ENCODE measurements around the gene LY86. TPM values are rescaled to one million over a fixed set of nuclear protein-coding genes. Genes with fewer than 3 reads are reported as not detected.
"Not testable (repeated sequence)": the region's sequence is repeated elsewhere in the genome, so short reads cannot be mapped to it uniquely, and the experiment has no call there.

LY86 gene
- total RNA-seq, 1 donor from 2014 or later, result 0.89 TPM

GRCh38 chr6:6660339-6661045, 72.0 kb downstream of the LY86 start:
- no peak for DNase-seq
- intact Hi-C loops (cut with DNase I), result no loop called here
- no peak for ATAC-seq (ENCODE audit: poor library complexity)

DNA sequence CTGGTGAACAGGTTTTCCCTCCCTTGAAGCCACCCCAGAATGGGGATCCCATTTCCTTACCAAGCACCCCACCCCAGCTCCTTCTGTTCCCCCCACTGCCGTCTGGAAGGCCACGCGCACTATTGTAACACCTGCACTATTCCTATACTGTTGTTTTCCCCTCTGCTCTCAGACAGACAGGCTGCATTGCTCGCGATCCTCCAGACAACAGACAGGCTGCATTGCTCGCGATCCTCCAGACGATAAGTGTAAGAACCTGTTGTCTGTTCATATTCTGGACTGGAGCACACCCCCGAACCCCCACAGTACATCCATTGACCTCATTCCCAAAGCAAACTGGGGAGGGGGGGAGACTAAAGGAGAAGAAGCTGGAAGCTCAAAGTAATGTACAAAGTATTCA, 72.7 kb downstream of the LY86 start:
- intact Hi-C loops (cut with DNase I), result no loop called here
- ATAC-seq (ENCODE audit: poor library complexity) (no peak), DNase-seq (no peak)

DNA sequence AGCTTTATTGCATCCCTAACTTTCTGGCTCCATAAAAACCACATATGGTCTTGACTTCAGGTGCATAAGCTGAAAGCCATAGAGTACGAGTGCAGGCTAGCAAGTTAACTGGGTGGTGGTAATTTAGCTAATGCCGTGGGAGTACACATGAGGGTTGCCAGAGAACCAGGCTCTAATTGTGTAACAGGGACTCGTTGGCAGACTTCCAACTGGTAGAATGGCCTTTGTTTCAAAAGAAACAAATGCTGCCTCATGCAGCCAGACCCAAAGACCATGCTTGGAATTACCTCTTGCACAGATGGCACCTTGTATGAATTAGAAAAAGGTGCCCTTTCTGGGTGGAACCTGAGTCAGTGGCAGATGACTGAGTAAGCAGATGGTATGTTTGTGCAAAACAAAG, 73.2 kb downstream of the LY86 start:
- ATAC-seq (ENCODE audit: poor library complexity), result peak; percentile 68
- DNase-seq, result no peak
- intact Hi-C loops (cut with DNase I), result no loop called here

DNA sequence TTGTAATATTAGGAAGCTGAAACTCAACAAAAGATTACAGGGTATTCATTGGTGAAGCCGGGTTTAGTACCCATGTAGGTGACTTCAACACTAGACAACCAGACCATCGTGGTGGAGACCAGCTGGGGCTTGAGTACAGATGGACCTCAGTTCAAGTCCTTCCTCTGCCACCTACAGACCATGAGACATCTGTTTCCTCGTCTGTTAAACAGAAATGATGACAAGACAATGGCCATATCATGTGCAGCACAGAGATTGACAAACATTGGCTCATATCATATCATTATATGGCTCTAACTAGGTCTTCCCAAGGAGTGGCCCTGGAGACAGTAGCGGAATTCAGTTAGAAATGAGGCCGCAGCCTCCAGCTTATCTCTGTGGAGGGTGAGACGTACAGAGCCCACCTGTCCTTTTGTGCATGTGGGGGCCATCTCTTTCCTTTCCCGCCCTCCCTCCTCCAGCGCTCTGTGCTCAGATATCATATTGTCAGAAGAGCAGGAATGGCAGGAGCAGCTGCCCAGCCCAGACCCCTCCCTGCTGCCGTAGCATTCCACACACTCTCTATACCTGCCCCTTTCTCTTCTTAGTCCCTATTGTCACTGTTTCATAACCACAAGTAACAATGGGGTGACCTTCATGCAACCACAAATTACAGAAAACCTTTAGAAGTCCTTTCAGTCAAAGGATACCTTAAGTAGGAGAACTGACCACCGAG, 75.1 kb downstream of the LY86 start:
- intact Hi-C loops (cut with DNase I), result no loop called here
- ATAC-seq (ENCODE audit: poor library complexity) (no peak), DNase-seq (no peak)

DNA sequence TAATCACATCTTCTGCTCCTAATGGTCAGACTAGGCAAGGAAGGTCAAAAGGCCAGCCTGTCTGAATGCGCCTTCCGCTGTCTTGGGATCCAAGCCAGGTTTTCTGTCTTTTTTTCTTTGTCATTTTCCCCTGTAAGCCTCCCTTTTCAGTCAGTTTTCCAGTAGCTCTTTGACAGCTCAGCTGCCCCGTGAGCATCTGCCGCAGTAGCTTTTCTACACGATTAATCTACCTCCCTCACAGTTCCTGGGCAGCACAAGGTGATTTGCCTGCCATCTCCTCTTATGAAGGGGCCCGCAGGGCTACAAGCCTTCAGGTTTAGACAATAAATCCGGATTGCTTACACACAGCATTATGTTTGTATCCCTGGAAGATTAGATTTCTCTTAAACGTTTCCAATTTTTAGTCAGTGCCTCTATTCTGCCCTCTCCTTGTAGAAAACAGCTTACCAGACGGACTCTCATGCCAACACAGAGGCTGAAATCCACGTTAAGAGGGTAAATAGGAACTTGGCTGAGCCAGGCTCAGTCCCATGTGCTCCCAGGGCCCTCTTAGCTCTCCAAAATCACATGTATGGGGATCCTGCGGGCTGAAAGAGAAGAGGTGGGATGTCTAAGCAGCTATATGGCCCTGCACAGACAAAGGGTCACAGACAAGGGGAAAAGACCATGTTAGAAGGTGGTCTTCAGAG, 77.2 kb downstream of the LY86 start:
- intact Hi-C loops (cut with DNase I), result no loop called here
- ATAC-seq (ENCODE audit: poor library complexity) (no peak), DNase-seq (no peak)

GRCh38 chr6:6670150-6670549, 81.6 kb downstream of the LY86 start:
- intact Hi-C loops (cut with DNase I); ATAC-seq (ENCODE audit: poor library complexity); DNase-seq: not testable (repeated sequence)

GRCh38 chr6:6674872-6675271, 86.4 kb downstream of the LY86 start:
- ATAC-seq (ENCODE audit: poor library complexity), result no peak
- no peak for DNase-seq
- intact Hi-C loops (cut with DNase I), result loop anchor here (5.0 kb wide), 1 partner anchor 567 kb away; no protein-coding TSS in a partner anchor

GRCh38 chr6:6676910-6677441, 88.5 kb downstream of the LY86 start:
- peak; percentile 89 for ATAC-seq (ENCODE audit: poor library complexity)
- intact Hi-C loops (cut with DNase I), result loop anchor here (5.0 kb wide), 1 partner anchor 565 kb away; no protein-coding TSS in a partner anchor
- DNase-seq, result peak; percentile 77

- intact Hi-C loops (cut with DNase I), result loop anchor here (5.0 kb wide), 1 partner anchor 564 kb away; no protein-coding TSS in a partner anchor
- ATAC-seq (ENCODE audit: poor library complexity) (peak; percentile 6), DNase-seq (no peak)
Observed at GRCh38 chr6:6678185-6678671, 89.7 kb downstream of the LY86 start.

GRCh38 chr6:6678811-6679210, 90.3 kb downstream of the LY86 start:
- DNase-seq (no peak), ATAC-seq (ENCODE audit: poor library complexity) (no peak)
- intact Hi-C loops (cut with DNase I), result loop anchor here (5.0 kb wide), 1 partner anchor 563 kb away; no protein-coding TSS in a partner anchor

GRCh38 chr6:6679633-6680032, 91.1 kb downstream of the LY86 start:
- intact Hi-C loops (cut with DNase I), result loop anchor here (5.0 kb wide), 1 partner anchor 563 kb away; no protein-coding TSS in a partner anchor
- DNase-seq, result no peak
- ATAC-seq (ENCODE audit: poor library complexity), result no peak

GRCh38 chr6:6680526-6680925, 92.0 kb downstream of the LY86 start:
- no peak for ATAC-seq (ENCODE audit: poor library complexity)
- DNase-seq, result no peak
- intact Hi-C loops (cut with DNase I), result no loop called here

- ATAC-seq (ENCODE audit: poor library complexity) (no peak), DNase-seq (no peak)
- intact Hi-C loops (cut with DNase I), result no loop called here
Observed at GRCh38 chr6:6681075-6681849, 92.7 kb downstream of the LY86 start.

GRCh38 chr6:6682225-6682624, 93.7 kb downstream of the LY86 start:
- ATAC-seq (ENCODE audit: poor library complexity), result no peak
- intact Hi-C loops (cut with DNase I), result no loop called here
- DNase-seq, result no peak

DNA sequence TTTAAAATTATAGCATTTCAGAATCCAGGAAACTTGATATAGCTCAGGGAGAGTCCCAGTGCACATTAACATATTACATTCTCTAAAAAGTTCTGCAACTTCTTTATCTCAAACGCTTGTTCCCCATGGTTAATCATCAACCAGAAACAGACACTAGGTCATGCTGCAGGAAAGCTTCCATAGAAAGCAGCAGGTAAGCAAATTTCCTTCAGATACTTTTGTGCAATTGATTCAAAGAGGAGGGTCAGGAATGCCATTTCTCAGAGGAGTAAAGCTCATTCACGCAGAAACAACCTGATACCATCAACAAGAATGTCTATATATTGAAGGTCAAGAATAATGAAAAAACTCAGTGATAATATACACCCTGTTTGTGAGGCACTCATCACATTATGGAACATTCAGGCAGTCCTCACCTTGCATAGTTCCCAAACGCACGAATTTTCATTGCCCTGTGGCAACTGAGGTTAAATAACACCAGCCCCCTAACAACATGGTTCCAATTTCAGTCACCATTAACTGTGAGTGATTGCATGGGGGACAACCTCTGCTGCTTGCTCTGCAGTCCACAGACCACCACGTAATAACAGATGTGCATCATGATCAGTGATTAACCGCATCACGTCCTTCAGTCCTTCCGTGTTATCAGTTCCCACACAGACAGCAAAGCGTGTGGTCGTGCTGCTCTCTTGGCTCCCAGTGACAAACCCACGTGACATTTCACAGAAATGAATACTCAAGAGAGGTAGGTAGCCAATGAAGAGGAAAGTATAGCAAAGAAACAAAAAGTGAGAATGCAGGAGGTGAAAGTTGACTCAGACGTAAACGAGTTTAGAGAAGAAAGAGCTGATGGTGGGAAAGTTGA, 95.7 kb downstream of the LY86 start:
- ATAC-seq (ENCODE audit: poor library complexity) (no peak), DNase-seq (no peak)
- intact Hi-C loops (cut with DNase I), result no loop called here

DNA sequence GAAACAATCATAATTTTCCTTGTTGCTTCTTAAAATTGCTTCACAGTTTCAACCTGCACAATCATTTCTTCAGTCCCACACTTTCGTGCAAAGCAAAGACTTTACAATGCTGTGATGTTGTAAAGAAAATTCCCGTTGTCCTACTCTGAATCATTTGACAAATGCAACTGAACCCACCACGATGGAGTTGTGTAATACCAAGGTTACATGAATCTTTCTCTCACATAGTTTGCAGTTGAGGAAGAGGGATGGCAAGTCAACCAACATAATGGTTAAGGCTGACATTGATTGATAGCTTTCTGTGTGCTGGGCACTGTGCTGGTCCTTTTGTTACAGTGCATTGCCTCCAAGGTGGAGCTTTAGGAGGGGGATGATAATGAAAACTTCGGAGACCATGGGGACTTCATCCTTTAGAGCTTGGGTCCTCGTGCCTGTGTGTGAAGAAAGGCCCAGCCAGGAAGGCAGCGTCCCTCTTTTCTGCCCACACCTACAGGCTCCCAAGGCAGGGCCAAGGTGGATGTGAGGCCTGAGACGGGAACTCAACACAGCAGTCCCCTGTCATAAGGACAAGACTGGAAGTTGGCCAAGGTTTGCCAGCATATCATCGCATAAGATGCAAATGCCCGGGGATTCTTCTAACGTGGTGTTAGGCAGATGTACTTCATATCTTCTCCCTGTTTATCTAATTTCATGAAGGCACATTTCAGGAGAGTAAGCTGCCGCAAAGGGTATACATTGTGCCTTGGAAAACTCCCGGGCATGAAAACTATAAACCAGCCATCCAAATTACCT, 96.9 kb downstream of the LY86 start:
- DNase-seq (no peak), ATAC-seq (ENCODE audit: poor library complexity) (no peak)
- intact Hi-C loops (cut with DNase I), result no loop called here

DNA sequence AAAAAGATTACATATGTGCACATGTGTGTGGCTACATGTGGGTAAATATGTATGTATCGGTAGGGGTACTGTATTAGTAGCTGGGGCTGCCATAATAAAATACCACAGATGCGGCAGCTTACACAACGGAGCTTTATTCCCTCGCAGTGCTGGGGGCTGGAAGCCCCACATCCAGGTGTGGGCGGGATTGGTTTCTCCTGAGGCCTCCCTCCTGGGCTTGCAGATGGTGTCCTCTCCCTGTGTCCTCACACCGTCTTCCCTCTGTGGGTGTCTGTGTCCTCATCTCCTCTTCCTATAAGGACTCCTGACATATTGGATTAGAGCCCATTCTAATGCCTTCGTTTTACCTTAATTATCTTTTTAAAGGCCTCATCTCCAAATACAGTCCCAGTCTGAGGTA, 97.7 kb downstream of the LY86 start:
- no peak for ATAC-seq (ENCODE audit: poor library complexity)
- DNase-seq, result no peak
- intact Hi-C loops (cut with DNase I), result no loop called here
